HAP-1 (cell line): ENCODE data around the gene RAB22A.

Experiments used
- DNase-seq, 2 experiments: peaks; one replicate each; pipeline ENCODE4 v3.0.0-alpha.2; 2016 to 2020; ENCODE audit warnings: low spot score in 2 of 2
- H3K27me3 ChIP-seq: fragments of 250-450 bp; sonication (Bioruptor Pico); 2 replicates; pipeline ENCODE4 v1.5.1; 2020; ENCODE audit warnings: low read depth, mild to moderate bottlenecking, moderate library complexity
- H3K36me3 ChIP-seq: fragments of 250-450 bp; sonication (Bioruptor Pico); replicated peaks from 2 replicates; pipeline ENCODE4 v1.5.1; 2020; ENCODE audit warnings: mild to moderate bottlenecking
- H3K4me1 ChIP-seq: fragments of 250-450 bp; sonication (Bioruptor Pico); 2 replicates; pipeline ENCODE4 v1.5.1; 2020; ENCODE audit warnings: mild to moderate bottlenecking
- H3K4me3 ChIP-seq: fragments of 250-450 bp; sonication (Bioruptor Pico); 2 replicates; pipeline ENCODE4 v1.5.1; 2020; ENCODE audit warnings: mild to moderate bottlenecking, moderate library complexity
- H3K9me3 ChIP-seq: fragments of 250-450 bp; sonication (Bioruptor Pico); 2 replicates; pipeline ENCODE4 v1.5.1; 2020; ENCODE audit warnings: mild to moderate bottlenecking, moderate library complexity
- in situ Hi-C: fragments of 300-500 bp; cut with MboI; formaldehyde crosslinking; loops from 3 replicates; pipeline ENCODE4 v1.14.3; 2020; ENCODE audit warnings: low sequenced_read_pairs, inconsistent platforms, mixed read lengths

Gene RAB22A

DNA sequence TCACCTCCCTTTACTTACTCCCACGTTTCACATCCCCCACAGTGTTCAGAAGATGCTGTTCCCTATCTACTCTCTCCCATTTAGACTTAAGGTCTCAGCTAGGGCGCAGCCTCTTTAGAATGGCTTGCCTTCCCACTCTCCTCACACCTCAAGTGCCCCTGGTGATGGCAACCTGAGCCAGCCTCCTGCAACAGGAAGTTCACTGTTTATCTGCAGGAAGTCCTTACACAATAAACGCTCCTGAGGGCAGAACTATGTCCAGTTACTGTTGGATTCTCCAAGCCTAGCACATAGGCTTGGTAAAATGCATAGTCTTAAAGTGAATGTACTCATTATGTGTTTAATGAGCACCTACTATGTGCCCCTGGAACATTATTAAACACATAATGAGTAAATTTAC lies 21.9 kb upstream of the RAB22A start:
- no peak for DNase-seq
- Histone ChIP-seq H3K36me3 (no peaks in the 10 kb centered on the region), H3K4me1 (peaks cover 6% of the 10 kb centered on the region), H3K9me3 (no peaks in the 10 kb centered on the region), H3K4me3 (no peak overlapping the region), H3K27me3 (no peaks in the 10 kb centered on the region)
- in situ Hi-C loops: no loop called here

- Histone ChIP-seq H3K9me3 (no peaks in the 10 kb centered on the region), H3K36me3 (no peaks in the 10 kb centered on the region), H3K4me1 (no peaks in the 10 kb centered on the region), H3K27me3 (no peaks in the 10 kb centered on the region), H3K4me3 (no peak overlapping the region)
- in situ Hi-C loops: no loop called here
- DNase-seq: no peak
Measured at GRCh38 chr20:58289143-58289542, 20.4 kb upstream of the RAB22A start.

DNA sequence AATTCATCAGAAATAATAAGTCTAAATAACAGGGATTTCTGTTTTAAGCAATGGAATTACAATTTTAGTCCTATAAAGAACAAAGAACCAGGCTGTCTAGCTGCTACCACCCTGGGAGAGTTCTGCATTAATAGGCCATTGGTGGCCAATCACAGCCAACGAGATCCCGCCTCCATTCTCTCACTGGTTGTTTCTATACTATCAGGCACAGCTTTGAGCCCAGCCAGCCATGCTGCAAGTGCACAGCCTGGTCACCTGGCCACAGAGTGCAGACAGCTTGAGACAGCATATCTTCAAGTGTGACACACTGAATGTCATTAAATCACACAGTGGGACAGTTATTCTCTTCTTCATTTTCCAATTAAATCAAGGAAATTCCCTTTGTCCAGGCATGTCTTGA lies 16.1 kb upstream of the RAB22A start:
- H3K9me3 ChIP-seq: no peaks in the 10 kb centered on the region
- H3K27me3 ChIP-seq: no peaks in the 10 kb centered on the region
- in situ Hi-C loops: no loop called here
- H3K36me3 ChIP-seq: no peaks in the 10 kb centered on the region
- H3K4me1 ChIP-seq: peaks cover 6% of the 10 kb centered on the region
- DNase-seq: peak in 1 of 2 experiments; percentile 51
- H3K4me3 ChIP-seq: no peak overlapping the region

GRCh38 chr20:58294497-58295455 lies 14.7 kb upstream of the RAB22A start:
- DNase-seq: no peak
- Histone ChIP-seq H3K27me3 (no peaks in the 10 kb centered on the region), H3K36me3 (no peaks in the 10 kb centered on the region), H3K4me3 (no peak overlapping the region), H3K9me3 (no peaks in the 10 kb centered on the region), H3K4me1 (peaks cover 6% of the 10 kb centered on the region)
- in situ Hi-C loops: no loop called here

GRCh38 chr20:58296051-58296837 lies 13.3 kb upstream of the RAB22A start:
- DNase-seq: no peak
- Histone ChIP-seq H3K4me3 (no peak overlapping the region), H3K27me3 (no peaks in the 10 kb centered on the region), H3K4me1 (peaks cover 6% of the 10 kb centered on the region), H3K9me3 (no peaks in the 10 kb centered on the region), H3K36me3 (no peaks in the 10 kb centered on the region)
- in situ Hi-C loops: no loop called here

- no peaks in the 10 kb centered on the region for H3K27me3 ChIP-seq
- H3K9me3 ChIP-seq: no peaks in the 10 kb centered on the region
- no peak for DNase-seq
- H3K4me1 ChIP-seq: peaks cover 6% of the 10 kb centered on the region
- in situ Hi-C loops: no loop called here
- H3K36me3 ChIP-seq: no peaks in the 10 kb centered on the region
- H3K4me3 ChIP-seq: no peak overlapping the region
Measured at GRCh38 chr20:58297394-58297793, 12.1 kb upstream of the RAB22A start.

GRCh38 chr20:58300321-58300720 lies 9.2 kb upstream of the RAB22A start:
- Histone ChIP-seq H3K4me3 (no peak overlapping the region), H3K4me1 (no peaks in the 10 kb centered on the region; the same call in 1 of the 2 replicates), H3K27me3 (no peaks in the 10 kb centered on the region), H3K9me3 (no peaks in the 10 kb centered on the region), H3K36me3 (no peaks in the 10 kb centered on the region)
- in situ Hi-C loops: no loop called here
- DNase-seq: no peak

GRCh38 chr20:58303547-58303946 lies 6.0 kb upstream of the RAB22A start:
- no peaks in the 10 kb centered on the region for H3K27me3 ChIP-seq
- in situ Hi-C loops: no loop called here
- no peaks in the 10 kb centered on the region for H3K9me3 ChIP-seq
- no peak overlapping the region for H3K4me3 ChIP-seq
- no peak for DNase-seq
- no peaks in the 10 kb centered on the region for H3K4me1 ChIP-seq
- H3K36me3 ChIP-seq: no peaks in the 10 kb centered on the region

- no peak for DNase-seq
- H3K27me3 ChIP-seq: no peaks in the 10 kb centered on the region
- H3K4me3 ChIP-seq: no peak overlapping the region
- H3K9me3 ChIP-seq: no peaks in the 10 kb centered on the region
- in situ Hi-C loops: no loop called here
- H3K36me3 ChIP-seq: no peaks in the 10 kb centered on the region
- no peaks in the 10 kb centered on the region for H3K4me1 ChIP-seq
Measured at GRCh38 chr20:58305061-58305460, 4.5 kb upstream of the RAB22A start.

DNA sequence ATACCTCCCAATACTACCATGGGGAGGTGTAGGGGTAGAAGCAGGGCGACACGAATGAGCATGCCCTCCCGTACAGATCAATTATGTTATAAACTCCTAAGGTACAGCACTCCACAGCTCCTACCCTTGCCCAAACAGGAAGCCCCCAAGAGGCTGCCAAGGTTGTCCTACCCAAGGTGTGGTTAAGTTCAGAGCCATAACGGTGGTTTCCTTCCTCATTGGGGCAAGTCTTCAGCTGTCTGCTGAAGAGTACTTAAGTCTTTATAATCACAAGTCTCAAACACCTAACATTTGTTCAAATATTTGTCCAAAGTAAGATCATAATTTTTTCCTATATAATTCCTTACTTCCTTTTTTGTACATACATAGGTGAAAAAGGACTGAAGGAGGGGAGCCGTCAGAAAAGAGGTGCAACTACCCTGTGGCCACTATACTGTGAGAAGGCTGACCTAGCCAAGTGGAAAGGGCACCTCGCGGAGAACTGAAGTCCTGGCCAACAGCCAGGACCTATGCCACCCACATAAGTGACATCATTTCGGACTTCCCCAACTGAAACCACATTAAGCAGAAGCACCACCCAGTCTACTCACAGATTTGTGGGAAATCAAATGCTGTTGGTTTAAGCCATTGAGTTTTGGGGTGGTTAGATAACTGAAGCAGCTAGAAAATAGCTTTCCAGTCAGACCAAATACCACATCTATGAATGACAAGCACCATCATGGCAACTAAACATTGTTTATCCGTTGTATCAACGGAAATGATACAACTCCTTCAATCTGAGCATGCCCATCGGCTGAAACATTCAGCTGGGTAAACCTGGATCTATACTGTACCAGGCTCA lies 2.9 kb upstream of the RAB22A start:
- Histone ChIP-seq H3K4me3 (no peak overlapping the region), H3K9me3 (no peaks in the 10 kb centered on the region), H3K4me1 (peaks cover 11% of the 10 kb centered on the region), H3K36me3 (no peaks in the 10 kb centered on the region), H3K27me3 (no peaks in the 10 kb centered on the region)
- DNase-seq: no peak
- in situ Hi-C loops: no loop called here

GRCh38 chr20:58307270-58307669 lies 2.2 kb upstream of the RAB22A start:
- peaks cover 11% of the 10 kb centered on the region for H3K4me1 ChIP-seq
- H3K4me3 ChIP-seq: no peak overlapping the region
- DNase-seq: no peak
- no peaks in the 10 kb centered on the region for H3K27me3 ChIP-seq
- in situ Hi-C loops: no loop called here
- no peaks in the 10 kb centered on the region for H3K9me3 ChIP-seq
- no peaks in the 10 kb centered on the region for H3K36me3 ChIP-seq

DNA sequence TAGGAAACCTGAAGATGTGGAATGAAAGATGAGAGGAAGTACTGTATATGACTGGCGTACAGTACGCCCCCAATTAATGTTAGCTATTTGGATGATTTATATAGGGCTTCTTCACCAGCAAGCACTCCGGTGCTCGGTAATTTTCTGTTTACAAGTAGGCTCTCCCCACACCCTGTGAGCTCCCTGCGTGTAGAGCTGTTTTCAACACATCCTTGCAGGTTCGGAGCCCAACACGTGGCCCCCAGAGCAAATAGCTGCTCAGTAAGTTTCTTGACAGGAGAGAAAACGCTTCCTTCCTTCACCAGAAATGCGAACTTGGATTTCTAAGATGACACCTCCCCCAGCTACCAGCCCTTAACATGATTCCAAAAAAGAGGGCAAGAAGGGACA lies 1.2 kb upstream of the RAB22A start:
- in situ Hi-C loops: no loop called here
- H3K9me3 ChIP-seq: no peaks in the 10 kb centered on the region
- H3K4me3 ChIP-seq: no peak overlapping the region
- H3K4me1 ChIP-seq: peaks cover 11% of the 10 kb centered on the region
- no peak for DNase-seq
- no peaks in the 10 kb centered on the region for H3K27me3 ChIP-seq
- peaks cover 6% of the 10 kb centered on the region for H3K36me3 ChIP-seq

GRCh38 chr20:58308680-58309527 lies 611 bp upstream of the RAB22A start:
- H3K4me3 ChIP-seq: peak overlapping the region; percentile 22

More at GRCh38 chr20:58308680-58309527, 611 bp upstream of the RAB22A start:
- DNase-seq: peak in 1 of 2 experiments; percentile 50
- H3K27me3 ChIP-seq: no peaks in the 10 kb centered on the region
- in situ Hi-C loops: no loop called here
- H3K4me1 ChIP-seq: peaks cover 11% of the 10 kb centered on the region
- H3K9me3 ChIP-seq: no peaks in the 10 kb centered on the region
- H3K36me3 ChIP-seq: peaks cover 9% of the 10 kb centered on the region
